LNCAP (cell line): ENCODE measurements around the gene HSDL1.
A peak's percentile ranks its signal among the peaks of the same experiment; 100 is the strongest.

Source experiments
- TF ChIP-seq, protein P1 (sequence below): fragments of 450-650 bp; IDR thresholded peaks from 2 replicates; pipeline ENCODE4 v1.5.1; 2017; ENCODE audit warnings: mild to moderate bottlenecking

HSDL1 gene

DNA sequence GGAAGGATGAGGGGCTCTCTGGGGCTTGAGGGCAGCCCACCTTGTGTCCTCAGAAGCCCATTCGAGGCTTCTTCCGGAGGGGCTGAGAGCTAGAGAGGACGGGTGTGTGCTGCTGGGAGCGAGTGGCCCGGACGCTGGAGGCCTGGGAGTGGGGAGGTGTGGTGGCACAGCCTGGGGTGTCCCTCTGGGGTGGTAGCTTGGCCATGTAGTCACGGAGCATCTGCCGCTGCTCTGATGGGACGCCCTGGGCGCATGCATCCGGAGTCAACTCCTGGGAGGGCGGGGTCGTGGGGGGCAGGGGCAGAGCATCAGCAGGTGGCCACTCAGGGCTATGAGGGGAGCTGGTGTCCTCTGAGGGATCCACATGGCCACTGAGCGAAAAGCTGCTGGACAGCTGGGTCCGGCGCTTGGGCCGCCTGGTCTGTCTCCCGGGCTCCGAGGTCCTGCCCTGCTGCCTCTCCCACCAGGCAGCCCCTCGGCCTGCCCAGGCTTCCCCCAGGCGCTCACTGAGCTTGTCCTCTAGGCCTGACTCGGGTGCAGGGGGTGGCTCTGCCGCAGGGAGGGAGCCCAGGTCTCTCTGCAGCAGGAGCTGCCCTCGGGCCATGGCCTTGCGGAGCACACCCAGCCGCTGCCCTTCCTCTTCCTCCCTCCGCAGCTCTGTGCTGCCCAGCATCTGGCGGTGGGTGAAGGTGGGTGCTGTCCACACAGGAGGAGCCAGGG is 34.1 kb upstream of the HSDL1 start:
- TF ChIP-seq, protein P1, sequence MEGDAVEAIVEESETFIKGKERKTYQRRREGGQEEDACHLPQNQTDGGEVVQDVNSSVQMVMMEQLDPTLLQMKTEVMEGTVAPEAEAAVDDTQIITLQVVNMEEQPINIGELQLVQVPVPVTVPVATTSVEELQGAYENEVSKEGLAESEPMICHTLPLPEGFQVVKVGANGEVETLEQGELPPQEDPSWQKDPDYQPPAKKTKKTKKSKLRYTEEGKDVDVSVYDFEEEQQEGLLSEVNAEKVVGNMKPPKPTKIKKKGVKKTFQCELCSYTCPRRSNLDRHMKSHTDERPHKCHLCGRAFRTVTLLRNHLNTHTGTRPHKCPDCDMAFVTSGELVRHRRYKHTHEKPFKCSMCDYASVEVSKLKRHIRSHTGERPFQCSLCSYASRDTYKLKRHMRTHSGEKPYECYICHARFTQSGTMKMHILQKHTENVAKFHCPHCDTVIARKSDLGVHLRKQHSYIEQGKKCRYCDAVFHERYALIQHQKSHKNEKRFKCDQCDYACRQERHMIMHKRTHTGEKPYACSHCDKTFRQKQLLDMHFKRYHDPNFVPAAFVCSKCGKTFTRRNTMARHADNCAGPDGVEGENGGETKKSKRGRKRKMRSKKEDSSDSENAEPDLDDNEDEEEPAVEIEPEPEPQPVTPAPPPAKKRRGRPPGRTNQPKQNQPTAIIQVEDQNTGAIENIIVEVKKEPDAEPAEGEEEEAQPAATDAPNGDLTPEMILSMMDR = no peak

GRCh38 chr16:84178146-84178765 is 33.3 kb upstream of the HSDL1 start:
- TF ChIP-seq, protein P1 = no peak

DNA sequence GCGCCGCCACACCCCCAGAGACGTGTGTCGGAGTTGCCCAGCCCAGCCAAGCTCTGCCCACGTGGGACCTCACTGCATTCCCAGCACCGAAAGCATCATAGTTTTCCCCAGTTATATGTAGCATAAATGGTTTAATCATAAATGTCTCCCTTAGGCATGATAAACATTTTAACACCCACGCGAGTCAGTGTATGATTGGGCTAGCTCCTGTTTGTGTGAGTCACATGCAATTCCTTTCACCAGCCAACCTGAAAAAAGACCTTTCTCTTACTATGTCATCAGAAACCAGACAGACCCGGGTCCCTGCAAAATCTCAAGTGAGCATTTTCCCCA is 32.7 kb upstream of the HSDL1 start:
- TF ChIP-seq, protein P1 = no peak

DNA sequence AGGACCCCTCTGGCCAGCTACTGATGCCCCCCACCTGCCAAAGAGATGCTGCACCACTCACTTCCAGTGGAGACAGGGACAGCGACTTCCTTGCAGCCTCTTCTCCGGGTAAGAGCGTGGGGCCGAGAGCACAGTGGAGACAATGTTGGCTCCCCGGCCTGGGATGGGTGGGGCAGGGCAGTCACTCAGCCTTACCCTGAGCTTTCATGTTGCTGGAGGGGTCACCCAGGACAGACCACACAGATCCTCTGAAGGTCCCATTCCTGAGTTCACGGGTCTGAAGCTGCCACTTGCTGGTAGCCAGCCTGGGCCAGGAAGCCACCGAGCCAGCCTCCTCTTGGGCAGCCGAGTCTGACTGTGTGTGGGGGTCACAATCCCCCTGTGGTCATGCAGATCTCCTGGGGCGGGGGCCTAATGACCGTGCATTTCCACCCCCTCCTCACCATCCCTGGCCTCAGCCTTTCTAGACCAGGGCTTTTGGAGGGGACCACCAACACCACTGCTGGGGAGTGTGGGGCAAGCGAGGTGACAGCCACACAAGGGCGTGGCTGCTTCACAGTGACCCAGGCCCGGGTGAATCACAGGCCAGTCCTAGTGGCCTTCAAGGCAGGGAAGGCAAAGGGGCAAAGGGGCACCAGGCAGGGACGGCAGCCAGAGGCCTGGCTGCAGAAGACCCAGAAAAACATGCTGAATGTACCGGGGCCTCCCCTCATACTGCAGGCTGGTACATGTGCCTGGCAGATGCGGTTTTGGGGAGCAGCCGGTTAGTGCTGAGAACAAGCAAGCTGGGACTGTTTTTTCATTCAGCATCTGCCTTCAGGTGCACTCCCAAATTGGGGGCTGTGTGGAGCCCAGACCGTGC is 31.4 kb upstream of the HSDL1 start:
- TF ChIP-seq, protein P1 = no peak

DNA sequence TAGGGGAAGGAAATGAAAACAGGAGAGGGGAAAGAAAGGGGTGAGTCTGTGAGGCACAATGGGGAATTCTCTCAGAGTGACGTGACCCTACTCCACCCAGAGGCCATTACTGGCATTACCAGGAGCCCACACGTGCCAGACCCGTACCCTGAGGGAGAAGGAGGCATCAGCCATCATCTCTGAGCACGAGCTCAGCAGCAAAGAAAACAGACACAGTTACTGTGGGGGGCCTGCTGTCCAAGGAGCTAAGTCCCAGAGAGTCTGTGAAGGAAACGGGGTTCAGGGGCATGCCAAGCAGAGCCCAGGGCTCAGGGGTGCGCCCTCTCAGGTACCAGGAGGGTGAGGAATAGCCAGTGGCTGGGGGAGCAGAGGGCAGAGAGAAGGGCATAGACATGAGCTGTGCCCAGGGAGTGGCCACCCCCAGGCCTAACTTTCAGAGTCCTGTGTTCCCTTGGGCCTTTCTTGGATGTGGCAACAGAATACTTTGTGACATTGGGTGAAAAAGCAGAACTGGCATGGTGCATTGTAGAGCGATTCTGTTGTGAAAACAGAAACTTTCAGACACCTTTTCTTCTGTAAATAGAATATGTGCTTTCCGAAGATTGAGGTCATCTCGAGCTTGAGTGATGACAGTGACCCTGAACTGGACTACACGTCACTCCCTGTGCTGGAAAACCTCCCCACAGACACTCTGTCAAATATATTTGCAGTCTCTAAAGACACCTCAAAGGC is 30.5 kb upstream of the HSDL1 start:
- TF ChIP-seq, protein P1 = peak; percentile 85

- TF ChIP-seq, protein P1 = no peak
These were observed 29.4 kb upstream of the HSDL1 start for GRCh38 chr16:84174396-84174795.

DNA sequence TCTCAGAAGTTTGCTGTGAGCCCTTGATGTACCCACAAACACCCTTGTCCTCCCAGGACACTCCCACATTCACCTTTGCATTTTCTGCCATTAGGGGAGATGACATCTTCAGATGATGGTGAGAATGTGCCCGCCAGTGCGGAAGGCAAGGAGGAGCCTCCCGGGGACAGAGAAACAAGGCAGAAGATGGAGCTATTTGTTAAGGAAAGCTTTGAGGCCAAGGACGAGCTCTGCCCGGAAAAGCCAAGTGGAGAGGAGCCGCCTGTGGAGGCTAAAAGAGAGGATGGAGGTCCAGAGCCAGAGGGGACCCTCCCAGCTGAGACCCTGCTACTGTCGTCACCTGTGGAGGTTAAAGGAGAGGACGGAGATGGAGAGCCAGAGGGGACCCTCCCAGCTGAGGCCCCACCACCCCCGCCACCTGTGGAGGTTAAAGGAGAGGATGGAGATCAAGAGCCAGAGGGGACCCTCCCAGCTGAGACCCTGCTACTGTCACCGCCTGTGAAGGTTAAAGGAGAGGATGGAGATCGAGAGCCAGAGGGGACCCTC is 24.9 kb upstream of the HSDL1 start:
- TF ChIP-seq, protein P1 = no peak
